HepG2 (cell line): Measurements from ENCODE around the gene FETUB. TPM values are rescaled to one million over a fixed set of nuclear protein-coding genes. Genes with fewer than 3 reads are reported as not detected.
A peak's percentile ranks its signal among the peaks of the same experiment; 100 is the strongest.

Experiments used
- AHR ChIP-seq: IDR thresholded peaks from 2 replicates; pipeline ENCODE4 v1.6.1; 2018; ENCODE audit warnings: missing genetic modification reagents, missing compliant biosample characterization
- ATF7-NPFF ChIP-seq: sonication (generic); formaldehyde crosslinking; IDR thresholded peaks from 2 replicates; pipeline ENCODE4 v1.8.1; 2023; ENCODE audit warnings: mild to moderate bottlenecking, low read depth, missing genetic modification reagents, moderate library complexity
- HDAC6 ChIP-seq: fragments of 200-600 bp; sonication (generic); IDR thresholded peaks from 2 replicates; pipeline ENCODE4 v1.7.0; 2017; ENCODE audit warnings: mild to moderate bottlenecking, antibody characterized with exemption, low read length, low read depth
- HES4 ChIP-seq: sonication (generic); formaldehyde crosslinking; IDR thresholded peaks from 2 replicates; pipeline ENCODE4 v1.9.0; 2021; ENCODE audit warnings: mild to moderate bottlenecking, missing genetic modification reagents, borderline replicate concordance
- HMG20A ChIP-seq: IDR thresholded peaks from 2 replicates; pipeline ENCODE4 v1.6.1; 2016; ENCODE audit warnings: borderline replicate concordance
- KLF16 ChIP-seq, 2 experiments: sonication (generic) in 1 of 2; formaldehyde crosslinking in 1 of 2; IDR thresholded peaks; 2 replicates each; pipeline versions ENCODE4 v1.6.1 to v1.8.0; 2016 to 2023; ENCODE audit warnings: missing genetic modification reagents in 2 of 2, missing compliant biosample characterization in 1 of 2
- PHF21A ChIP-seq: sonication (generic); formaldehyde crosslinking; IDR thresholded peaks from 2 replicates; pipeline ENCODE4 v1.5.0; 2020; ENCODE audit warnings: mild to moderate bottlenecking, missing genetic modification reagents
- REXO4 ChIP-seq: sonication (generic); formaldehyde crosslinking; IDR thresholded peaks from 2 replicates; pipeline ENCODE4 v1.8.0; 2022; ENCODE audit warnings: missing genetic modification reagents, mild to moderate bottlenecking, borderline replicate concordance
- RFX1 ChIP-seq: fragments of 450-650 bp; IDR thresholded peaks from 2 replicates; pipeline ENCODE4 v1.6.1; 2017
- RORA ChIP-seq: sonication (generic); formaldehyde crosslinking; IDR thresholded peaks from 2 replicates; pipeline ENCODE4 v1.5.0; 2020; ENCODE audit warnings: mild to moderate bottlenecking, missing genetic modification reagents, moderate library complexity
- SP4 ChIP-seq: sonication (generic); formaldehyde crosslinking; IDR thresholded peaks from 2 replicates; pipeline ENCODE4 v1.8.1; 2023; ENCODE audit warnings: mild to moderate bottlenecking, missing genetic modification reagents
- SPEN ChIP-seq: sonication (generic); formaldehyde crosslinking; IDR thresholded peaks from 2 replicates; pipeline ENCODE4 v1.5.1; 2020; ENCODE audit warnings: low read depth, mild to moderate bottlenecking, missing genetic modification reagents
- ZBTB21 ChIP-seq: sonication (generic); formaldehyde crosslinking; IDR thresholded peaks from 2 replicates; pipeline ENCODE4 v1.4.0; 2020; ENCODE audit warnings: missing genetic modification reagents
- ZBTB7A ChIP-seq: sonication (generic); formaldehyde crosslinking; IDR thresholded peaks from 2 replicates; pipeline ENCODE4 v1.8.0; 2022; ENCODE audit warnings: mild to moderate bottlenecking, missing genetic modification reagents
- ZFAT ChIP-seq: sonication (generic); formaldehyde crosslinking; conservative IDR thresholded peaks from 2 replicates; pipeline ENCODE4 v1.8.1; 2023; ENCODE audit warnings: missing genetic modification reagents, inconsistent platforms
- ZFP36 ChIP-seq: fragments of 150-350 bp; IDR thresholded peaks from 2 replicates; pipeline ENCODE4 v1.6.1; 2018; ENCODE audit warnings: borderline replicate concordance, low read length, low read depth; ENCODE audit not compliant: partially characterized antibody
- ZFX ChIP-seq: sonication (generic); formaldehyde crosslinking; IDR thresholded peaks from 2 replicates; pipeline ENCODE4 v1.4.0; 2020; ENCODE audit warnings: mild to moderate bottlenecking, low read depth, missing genetic modification reagents, moderate library complexity
- ZNF138 ChIP-seq: sonication (generic); formaldehyde crosslinking; IDR thresholded peaks from 2 replicates; pipeline ENCODE4 v1.5.0; 2020; ENCODE audit warnings: mild to moderate bottlenecking, low read depth, missing genetic modification reagents
- ZNF234 ChIP-seq: sonication (generic); formaldehyde crosslinking; conservative IDR thresholded peaks from 2 replicates; pipeline ENCODE4 v1.5.1; 2020; ENCODE audit warnings: mild to moderate bottlenecking, missing genetic modification reagents
- ZNF280D ChIP-seq: sonication (generic); formaldehyde crosslinking; IDR thresholded peaks from 2 replicates; pipeline ENCODE4 v1.5.1; 2020; ENCODE audit warnings: mild to moderate bottlenecking, missing genetic modification reagents
- ZNF3 ChIP-seq: IDR thresholded peaks from 2 replicates; pipeline ENCODE4 v1.7.0; 2017; ENCODE audit warnings: inconsistent platforms
- ZNF331 ChIP-seq: sonication (generic); formaldehyde crosslinking; IDR thresholded peaks from 2 replicates; pipeline ENCODE4 v1.4.0; 2020; ENCODE audit warnings: missing genetic modification reagents
- ZNF556 ChIP-seq: sonication (generic); formaldehyde crosslinking; IDR thresholded peaks from 2 replicates; pipeline ENCODE4 v1.4.0; 2020; ENCODE audit warnings: mild to moderate bottlenecking, missing genetic modification reagents, borderline replicate concordance
- ZNF569 ChIP-seq: sonication (generic); formaldehyde crosslinking; IDR thresholded peaks from 2 replicates; pipeline ENCODE4 v1.5.0; 2020; ENCODE audit warnings: mild to moderate bottlenecking, missing genetic modification reagents, moderate library complexity, borderline replicate concordance
- ZNF782 ChIP-seq: sonication (generic); formaldehyde crosslinking; IDR thresholded peaks from 2 replicates; pipeline ENCODE4 v1.4.0; 2020; ENCODE audit warnings: missing genetic modification reagents, mild to moderate bottlenecking, borderline replicate concordance
- ZNF879 ChIP-seq: sonication (generic); formaldehyde crosslinking; IDR thresholded peaks from 2 replicates; pipeline ENCODE4 v1.8.1; 2023; ENCODE audit warnings: missing genetic modification reagents
- polyA plus RNA-seq, 8 experiments: library from polyadenylated mRNA; depleted of rRNA in 3 of 8; stranded (reverse) in 7 of 8; unstranded in 1 of 8; fragments of >200 nt; fragmentation: Illumina TruSeq in 4 of 8; extraction: Trizol in 4 of 8; gene quantifications; 2 replicates each; pipeline versions ENCODE4 v1.2.1 to v1.2.3, GENCODE V29; 2011 to 2016; ENCODE audit warnings: low read depth in 4 of 8, missing spikeins in 1 of 8, mixed read lengths in 1 of 8; ENCODE audit not compliant: insufficient read depth in 1 of 8
- total RNA-seq, 5 experiments: library from RNA; depleted of rRNA; stranded (reverse); fragments of >200 nt; fragmentation: Illumina TruSeq; extraction: Trizol; gene quantifications; 2 replicates each; pipeline ENCODE4 v1.2.3, GENCODE V29; 2016; ENCODE audit warnings: low read depth in 1 of 5
- TF ChIP-seq, protein P1 (sequence below): sonication (generic); formaldehyde crosslinking; IDR thresholded peaks from 2 replicates; pipeline ENCODE4 v1.5.0; 2020; ENCODE audit warnings: mild to moderate bottlenecking, low read depth, missing genetic modification reagents, borderline replicate concordance
- TF ChIP-seq, protein P2 (sequence below): IDR thresholded peaks from 2 replicates; pipeline ENCODE4 v1.6.1; 2012; ENCODE audit warnings: inconsistent platforms

Gene FETUB
- total and polyA plus RNA-seq, 2 of the 13 experiments (the other 11 are each of a cell fraction or from before 2014, with no cell fraction given) = 2.1 to 4.4 TPM

GRCh38 chr3:186617036-186617946, 22.9 kb upstream of the FETUB start (continued):
- TF ChIP-seq ZFP36 = no peak
- no peak for TF ChIP-seq ZNF569 (CRISPR knock-in tag)
- TF ChIP-seq ZBTB7A (CRISPR knock-in tag) = no peak
- TF ChIP-seq ZNF556 = no peak; the same call in 1 of the 2 replicates
- 0 out of 2 replicates have a peak, but pooled peaks have one; percentile 58 for TF ChIP-seq ZNF879 (CRISPR knock-in tag)
- no peak for TF ChIP-seq RFX1
- no peak for TF ChIP-seq ZBTB21
- TF ChIP-seq, protein P1, sequence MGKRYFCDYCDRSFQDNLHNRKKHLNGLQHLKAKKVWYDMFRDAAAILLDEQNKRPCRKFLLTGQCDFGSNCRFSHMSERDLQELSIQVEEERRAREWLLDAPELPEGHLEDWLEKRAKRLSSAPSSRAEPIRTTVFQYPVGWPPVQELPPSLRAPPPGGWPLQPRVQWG (CRISPR knock-in tag) = 0 out of 2 replicates have a peak, but pooled peaks have one; percentile 92
- TF ChIP-seq ZFAT (CRISPR knock-in tag) = no peak
- TF ChIP-seq HMG20A (CRISPR knock-in tag) = no peak
- no peak; the same call in 1 of the 2 replicates for TF ChIP-seq ZNF234 (CRISPR knock-in tag)
- TF ChIP-seq ZNF138 (CRISPR knock-in tag) = no peak
- TF ChIP-seq PHF21A = no peak; the same call in 1 of the 2 replicates
- peak; percentile 36; the same call in 1 of the 2 replicates for TF ChIP-seq SPEN (CRISPR knock-in tag)
- peak; percentile 13; the same call in 1 of the 2 replicates for TF ChIP-seq ZFX (CRISPR knock-in tag)
- peak; percentile 1; the same call in 1 of the 2 replicates for TF ChIP-seq ATF7-NPFF (CRISPR knock-in tag)
- TF ChIP-seq RORA (CRISPR knock-in tag) = no peak
- no peak for TF ChIP-seq REXO4 (CRISPR knock-in tag)
- TF ChIP-seq, protein P2, sequence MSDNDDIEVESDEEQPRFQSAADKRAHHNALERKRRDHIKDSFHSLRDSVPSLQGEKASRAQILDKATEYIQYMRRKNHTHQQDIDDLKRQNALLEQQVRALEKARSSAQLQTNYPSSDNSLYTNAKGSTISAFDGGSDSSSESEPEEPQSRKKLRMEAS = no peak
- no peak for TF ChIP-seq ZNF3
- no peak for TF ChIP-seq HDAC6
- TF ChIP-seq AHR (CRISPR knock-in tag) = no peak
- TF ChIP-seq ZNF331 = 0 out of 2 replicates have a peak, but pooled peaks have one; percentile 12
- no peak for TF ChIP-seq ZNF782
- no peak for TF ChIP-seq SP4 (CRISPR knock-in tag)
- TF ChIP-seq KLF16 (CRISPR knock-in tag; IDR thresholded peaks at IDR 0.05) = no peak; a peak in 1 of 4 replicates
- no peak for TF ChIP-seq HES4 (CRISPR knock-in tag)
- 0 out of 2 replicates have a peak, but pooled peaks have one; percentile 44 for TF ChIP-seq ZNF280D (CRISPR knock-in tag)
